HepG2 (cell line): ENCODE measurements around the gene TJP2. TPM values are rescaled to one million over a fixed set of nuclear protein-coding genes. Genes with fewer than 3 reads are reported as not detected.

Source experiments
- CBX5 ChIP-seq: sonication (generic); formaldehyde crosslinking; IDR thresholded peaks from 2 replicates; pipeline ENCODE4 v1.4.0; 2020; ENCODE audit warnings: missing genetic modification reagents, borderline replicate concordance
- EED ChIP-seq: sonication (generic); formaldehyde crosslinking; IDR thresholded peaks from 2 replicates; pipeline ENCODE4 v1.5.0; 2020; ENCODE audit warnings: mild to moderate bottlenecking, missing genetic modification reagents
- ETV6 ChIP-seq: sonication (generic); formaldehyde crosslinking; conservative IDR thresholded peaks from 2 replicates; pipeline ENCODE4 v1.4.0; 2020; ENCODE audit warnings: missing genetic modification reagents
- FOXJ3 ChIP-seq: sonication (generic); formaldehyde crosslinking; IDR thresholded peaks from 2 replicates; pipeline ENCODE4 v1.4.0; 2020; ENCODE audit warnings: missing genetic modification reagents, mild to moderate bottlenecking, borderline replicate concordance
- GATAD2A ChIP-seq: IDR thresholded peaks from 2 replicates; pipeline ENCODE4 v1.6.1; 2016
- KDM6A ChIP-seq: IDR thresholded peaks from 2 replicates; pipeline ENCODE4 v1.6.1; 2016; ENCODE audit warnings: low read depth
- NCOA1 ChIP-seq: sonication (generic); formaldehyde crosslinking; IDR thresholded peaks from 2 replicates; pipeline ENCODE4 v1.9.0; 2021; ENCODE audit warnings: missing genetic modification reagents
- PTBP1 ChIP-seq: fragments of 200-400 bp; formaldehyde crosslinking; IDR thresholded peaks from 2 replicates; pipeline ENCODE4 v1.6.1; 2018; ENCODE audit warnings: low read length, low read depth; ENCODE audit not compliant: poor library complexity, severe bottlenecking
- RBM39 ChIP-seq: fragments of 200-400 bp; formaldehyde crosslinking; IDR thresholded peaks from one replicate; pipeline ENCODE4 v1.6.1; 2018; ENCODE audit warnings: antibody characterized with exemption, mild to moderate bottlenecking, low read depth, low read length; ENCODE audit not compliant: poor library complexity, severe bottlenecking
- REPIN1 ChIP-seq: sonication (generic); formaldehyde crosslinking; IDR thresholded peaks from 2 replicates; pipeline ENCODE4 v1.8.0; 2022; ENCODE audit warnings: missing genetic modification reagents, low read depth, mild to moderate bottlenecking, borderline replicate concordance
- RORA ChIP-seq: sonication (generic); formaldehyde crosslinking; IDR thresholded peaks from 2 replicates; pipeline ENCODE4 v1.5.0; 2020; ENCODE audit warnings: mild to moderate bottlenecking, missing genetic modification reagents, moderate library complexity
- SATB2 ChIP-seq: sonication (generic); formaldehyde crosslinking; IDR thresholded peaks from 2 replicates; pipeline ENCODE4 v1.5.0; 2020; ENCODE audit warnings: missing genetic modification reagents
- SMARCE1 ChIP-seq: fragments of 450-650 bp; IDR thresholded peaks from 2 replicates; pipeline ENCODE4 v1.6.1; 2017; ENCODE audit warnings: borderline replicate concordance
- ZNF556 ChIP-seq: sonication (generic); formaldehyde crosslinking; IDR thresholded peaks from 2 replicates; pipeline ENCODE4 v1.4.0; 2020; ENCODE audit warnings: mild to moderate bottlenecking, missing genetic modification reagents, borderline replicate concordance
- ZNF598 ChIP-seq: sonication (generic); formaldehyde crosslinking; IDR thresholded peaks from 2 replicates; pipeline ENCODE4 v1.5.1; 2020; ENCODE audit warnings: mild to moderate bottlenecking, missing genetic modification reagents, borderline replicate concordance
- ZNF781 ChIP-seq: sonication (generic); formaldehyde crosslinking; IDR thresholded peaks from 2 replicates; pipeline ENCODE4 v1.5.1; 2020; ENCODE audit warnings: borderline replicate concordance, mild to moderate bottlenecking, missing genetic modification reagents; ENCODE audit errors: not compliant biosample characterization
- ZSCAN12 ChIP-seq: sonication (generic); formaldehyde crosslinking; IDR thresholded peaks from 2 replicates; pipeline ENCODE4 v1.9.0; 2021; ENCODE audit warnings: mild to moderate bottlenecking, missing genetic modification reagents
- polyA plus RNA-seq, 8 experiments: library from polyadenylated mRNA; depleted of rRNA in 3 of 8; stranded (reverse) in 7 of 8; unstranded in 1 of 8; fragments of >200 nt; fragmentation: Illumina TruSeq in 4 of 8; extraction: Trizol in 4 of 8; gene quantifications; 2 replicates each; pipeline versions ENCODE4 v1.2.1 to v1.2.3, GENCODE V29; 2011 to 2016; ENCODE audit warnings: low read depth in 4 of 8, missing spikeins in 1 of 8, mixed read lengths in 1 of 8; ENCODE audit not compliant: insufficient read depth in 1 of 8
- total RNA-seq, 5 experiments: library from RNA; depleted of rRNA; stranded (reverse); fragments of >200 nt; fragmentation: Illumina TruSeq; extraction: Trizol; gene quantifications; 2 replicates each; pipeline ENCODE4 v1.2.3, GENCODE V29; 2016; ENCODE audit warnings: low read depth in 1 of 5
- TF ChIP-seq, protein P1 (sequence below): sonication (generic); formaldehyde crosslinking; IDR thresholded peaks from 2 replicates; pipeline ENCODE4 v1.4.0; 2020; ENCODE audit warnings: missing genetic modification reagents, borderline replicate concordance
- TF ChIP-seq, protein P2 (sequence below): sonication (generic); formaldehyde crosslinking; IDR thresholded peaks from 2 replicates; pipeline ENCODE4 v1.8.0; 2022; ENCODE audit warnings: missing genetic modification reagents, mild to moderate bottlenecking, moderate library complexity, borderline replicate concordance
- TF ChIP-seq, protein P3 (sequence below): sonication (generic); formaldehyde crosslinking; IDR thresholded peaks from 2 replicates; pipeline ENCODE4 v1.9.0; 2021; ENCODE audit warnings: missing genetic modification reagents, mild to moderate bottlenecking, borderline replicate concordance
- TF ChIP-seq, protein P4 (sequence below): IDR thresholded peaks from 2 replicates; pipeline ENCODE4 v1.6.1; 2016; ENCODE audit warnings: mild to moderate bottlenecking
- TF ChIP-seq, protein P5 (sequence below): sonication (generic); IDR thresholded peaks from 2 replicates; pipeline ENCODE4 v1.6.1; 2016; ENCODE audit warnings: low read depth, borderline replicate concordance

The TJP2 gene
- total and polyA plus RNA-seq, 2 of the 13 experiments (the other 11 are each of a cell fraction or from before 2014, with no cell fraction given), result 109 to 110 TPM

DNA sequence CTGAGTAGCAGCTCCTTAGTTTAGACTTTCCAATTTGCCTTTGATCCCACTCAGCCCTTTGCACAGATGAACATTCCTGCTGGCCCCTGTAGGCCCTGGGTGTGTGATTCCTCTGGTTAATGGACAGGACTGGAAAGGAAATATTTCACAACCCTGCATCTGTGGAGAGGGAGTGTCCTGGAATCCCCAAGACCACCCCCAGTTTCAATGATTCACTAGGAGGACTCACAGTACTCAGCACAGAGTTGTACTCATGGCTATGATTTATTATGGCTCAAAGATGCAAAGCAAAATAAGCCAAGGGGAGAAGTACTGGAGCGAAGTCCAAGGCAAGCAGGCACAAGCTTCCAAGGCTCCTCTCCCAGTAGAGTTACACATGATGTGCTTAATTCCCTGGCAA lies 42.4 kb upstream of the TJP2 start (continued):
- TF ChIP-seq NCOA1 (CRISPR knock-in tag), result no peak
- 0 out of 2 replicates have a peak, but pooled peaks have one; percentile 3 for TF ChIP-seq REPIN1 (CRISPR knock-in tag)
- TF ChIP-seq, protein P1, sequence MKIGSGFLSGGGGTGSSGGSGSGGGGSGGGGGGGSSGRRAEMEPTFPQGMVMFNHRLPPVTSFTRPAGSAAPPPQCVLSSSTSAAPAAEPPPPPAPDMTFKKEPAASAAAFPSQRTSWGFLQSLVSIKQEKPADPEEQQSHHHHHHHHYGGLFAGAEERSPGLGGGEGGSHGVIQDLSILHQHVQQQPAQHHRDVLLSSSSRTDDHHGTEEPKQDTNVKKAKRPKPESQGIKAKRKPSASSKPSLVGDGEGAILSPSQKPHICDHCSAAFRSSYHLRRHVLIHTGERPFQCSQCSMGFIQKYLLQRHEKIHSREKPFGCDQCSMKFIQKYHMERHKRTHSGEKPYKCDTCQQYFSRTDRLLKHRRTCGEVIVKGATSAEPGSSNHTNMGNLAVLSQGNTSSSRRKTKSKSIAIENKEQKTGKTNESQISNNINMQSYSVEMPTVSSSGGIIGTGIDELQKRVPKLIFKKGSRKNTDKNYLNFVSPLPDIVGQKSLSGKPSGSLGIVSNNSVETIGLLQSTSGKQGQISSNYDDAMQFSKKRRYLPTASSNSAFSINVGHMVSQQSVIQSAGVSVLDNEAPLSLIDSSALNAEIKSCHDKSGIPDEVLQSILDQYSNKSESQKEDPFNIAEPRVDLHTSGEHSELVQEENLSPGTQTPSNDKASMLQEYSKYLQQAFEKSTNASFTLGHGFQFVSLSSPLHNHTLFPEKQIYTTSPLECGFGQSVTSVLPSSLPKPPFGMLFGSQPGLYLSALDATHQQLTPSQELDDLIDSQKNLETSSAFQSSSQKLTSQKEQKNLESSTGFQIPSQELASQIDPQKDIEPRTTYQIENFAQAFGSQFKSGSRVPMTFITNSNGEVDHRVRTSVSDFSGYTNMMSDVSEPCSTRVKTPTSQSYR (CRISPR knock-in tag), result no peak
- TF ChIP-seq PTBP1, result no peak
- TF ChIP-seq GATAD2A (CRISPR knock-in tag), result peak; percentile 80
- no peak for TF ChIP-seq ZNF598 (CRISPR knock-in tag)
- TF ChIP-seq RORA (CRISPR knock-in tag), result no peak
- TF ChIP-seq ZSCAN12 (CRISPR knock-in tag), result no peak
- TF ChIP-seq, protein P2, sequence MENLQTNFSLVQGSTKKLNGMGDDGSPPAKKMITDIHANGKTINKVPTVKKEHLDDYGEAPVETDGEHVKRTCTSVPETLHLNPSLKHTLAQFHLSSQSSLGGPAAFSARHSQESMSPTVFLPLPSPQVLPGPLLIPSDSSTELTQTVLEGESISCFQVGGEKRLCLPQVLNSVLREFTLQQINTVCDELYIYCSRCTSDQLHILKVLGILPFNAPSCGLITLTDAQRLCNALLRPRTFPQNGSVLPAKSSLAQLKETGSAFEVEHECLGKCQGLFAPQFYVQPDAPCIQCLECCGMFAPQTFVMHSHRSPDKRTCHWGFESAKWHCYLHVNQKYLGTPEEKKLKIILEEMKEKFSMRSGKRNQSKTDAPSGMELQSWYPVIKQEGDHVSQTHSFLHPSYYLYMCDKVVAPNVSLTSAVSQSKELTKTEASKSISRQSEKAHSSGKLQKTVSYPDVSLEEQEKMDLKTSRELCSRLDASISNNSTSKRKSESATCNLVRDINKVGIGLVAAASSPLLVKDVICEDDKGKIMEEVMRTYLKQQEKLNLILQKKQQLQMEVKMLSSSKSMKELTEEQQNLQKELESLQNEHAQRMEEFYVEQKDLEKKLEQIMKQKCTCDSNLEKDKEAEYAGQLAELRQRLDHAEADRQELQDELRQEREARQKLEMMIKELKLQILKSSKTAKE (CRISPR knock-in tag), result no peak
- TF ChIP-seq, protein P3, sequence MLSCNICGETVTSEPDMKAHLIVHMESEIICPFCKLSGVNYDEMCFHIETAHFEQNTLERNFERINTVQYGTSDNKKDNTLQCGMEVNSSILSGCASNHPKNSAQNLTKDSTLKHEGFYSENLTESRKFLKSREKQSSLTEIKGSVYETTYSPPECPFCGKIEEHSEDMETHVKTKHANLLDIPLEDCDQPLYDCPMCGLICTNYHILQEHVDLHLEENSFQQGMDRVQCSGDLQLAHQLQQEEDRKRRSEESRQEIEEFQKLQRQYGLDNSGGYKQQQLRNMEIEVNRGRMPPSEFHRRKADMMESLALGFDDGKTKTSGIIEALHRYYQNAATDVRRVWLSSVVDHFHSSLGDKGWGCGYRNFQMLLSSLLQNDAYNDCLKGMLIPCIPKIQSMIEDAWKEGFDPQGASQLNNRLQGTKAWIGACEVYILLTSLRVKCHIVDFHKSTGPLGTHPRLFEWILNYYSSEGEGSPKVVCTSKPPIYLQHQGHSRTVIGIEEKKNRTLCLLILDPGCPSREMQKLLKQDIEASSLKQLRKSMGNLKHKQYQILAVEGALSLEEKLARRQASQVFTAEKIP (CRISPR knock-in tag), result no peak
- 0 out of 2 replicates have a peak, but pooled peaks have one; percentile 25 for TF ChIP-seq KDM6A (CRISPR knock-in tag)
- TF ChIP-seq FOXJ3 (CRISPR knock-in tag), result 0 out of 2 replicates have a peak, but pooled peaks have one; percentile 21
- TF ChIP-seq, protein P4, sequence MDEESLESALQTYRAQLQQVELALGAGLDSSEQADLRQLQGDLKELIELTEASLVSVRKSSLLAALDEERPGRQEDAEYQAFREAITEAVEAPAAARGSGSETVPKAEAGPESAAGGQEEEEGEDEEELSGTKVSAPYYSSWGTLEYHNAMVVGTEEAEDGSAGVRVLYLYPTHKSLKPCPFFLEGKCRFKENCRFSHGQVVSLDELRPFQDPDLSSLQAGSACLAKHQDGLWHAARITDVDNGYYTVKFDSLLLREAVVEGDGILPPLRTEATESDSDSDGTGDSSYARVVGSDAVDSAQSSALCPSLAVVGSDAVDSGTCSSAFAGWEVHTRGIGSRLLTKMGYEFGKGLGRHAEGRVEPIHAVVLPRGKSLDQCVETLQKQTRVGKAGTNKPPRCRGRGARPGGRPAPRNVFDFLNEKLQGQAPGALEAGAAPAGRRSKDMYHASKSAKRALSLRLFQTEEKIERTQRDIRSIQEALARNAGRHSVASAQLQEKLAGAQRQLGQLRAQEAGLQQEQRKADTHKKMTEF (CRISPR knock-in tag), result 0 out of 2 replicates have a peak, but pooled peaks have one; percentile 33
- TF ChIP-seq, protein P5, sequence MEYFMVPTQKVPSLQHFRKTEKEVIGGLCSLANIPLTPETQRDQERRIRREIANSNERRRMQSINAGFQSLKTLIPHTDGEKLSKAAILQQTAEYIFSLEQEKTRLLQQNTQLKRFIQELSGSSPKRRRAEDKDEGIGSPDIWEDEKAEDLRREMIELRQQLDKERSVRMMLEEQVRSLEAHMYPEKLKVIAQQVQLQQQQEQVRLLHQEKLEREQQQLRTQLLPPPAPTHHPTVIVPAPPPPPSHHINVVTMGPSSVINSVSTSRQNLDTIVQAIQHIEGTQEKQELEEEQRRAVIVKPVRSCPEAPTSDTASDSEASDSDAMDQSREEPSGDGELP, result no peak; the same call in 1 of the 2 replicates
- peak; percentile 42; the same call in 1 of the 2 replicates for TF ChIP-seq CBX5
- no peak for TF ChIP-seq ETV6 (CRISPR knock-in tag)
- TF ChIP-seq EED (CRISPR knock-in tag), result no peak
- TF ChIP-seq RBM39, result no peak
- TF ChIP-seq ZNF556, result no peak; the same call in 1 of the 2 replicates
- TF ChIP-seq ZNF781 (CRISPR knock-in tag), result no peak
- no peak for TF ChIP-seq SMARCE1
- no peak for TF ChIP-seq SATB2
